Stimulated activated CD8-positive, alpha-beta memory T cell treated with anti-CD3 and anti-CD28 coated beads, Interleukin-7, amount 100 ng/mL, for 48 hours (primary cell): ENCODE data around the gene NT5M.
"Not testable (repeated sequence)": the region's sequence is repeated elsewhere in the genome, so short reads cannot be mapped to it uniquely, and the experiment has no call there.

ENCODE experiments used
- DNase-seq, 2 donors: peaks; one replicate each; pipeline ENCODE4 v3.0.0-alpha.2; 2020; ENCODE audit warnings: low read depth in 1 of 2; ENCODE audit errors: extremely low read depth in 1 of 2

The NT5M gene

GRCh38 chr17:17301659-17302058, 1.5 kb upstream of the NT5M start:
- DNase-seq, result not testable (repeated sequence)

DNA sequence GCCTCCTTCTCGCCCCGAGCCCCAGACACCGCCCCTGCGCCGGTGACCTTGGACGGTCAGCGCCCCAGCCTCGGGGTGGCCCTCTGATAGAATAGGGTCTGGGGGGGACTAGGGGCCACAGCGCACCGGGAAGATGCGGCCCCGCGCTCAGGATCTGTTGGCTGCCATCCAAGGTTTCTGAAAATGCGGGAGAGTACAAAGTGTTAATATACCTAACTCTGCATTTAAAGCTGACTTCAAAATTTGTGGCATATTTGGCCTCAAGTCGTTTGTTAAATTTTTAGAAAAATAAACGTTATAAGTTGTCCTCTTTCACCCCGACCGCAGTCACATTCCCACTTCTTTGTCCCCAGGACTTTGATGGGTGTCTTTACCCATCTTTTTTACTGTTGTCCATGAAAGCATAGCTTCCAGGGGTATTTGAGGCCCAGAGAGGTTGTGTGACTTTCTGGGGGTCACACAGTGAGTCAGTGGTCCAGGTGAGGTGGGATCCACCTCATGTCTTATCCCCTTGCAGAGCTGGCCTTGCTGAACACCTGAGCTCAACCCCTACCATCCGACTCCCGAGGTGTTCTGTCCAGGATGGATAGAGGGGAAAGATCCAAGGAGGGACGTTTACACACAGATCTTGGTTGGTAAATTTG, 796 bp downstream of the NT5M start:
- DNase-seq, result no peak

GRCh38 chr17:17304521-17304985, 1.4 kb downstream of the NT5M start:
- no peak for DNase-seq

GRCh38 chr17:17305281-17305801, 2.2 kb downstream of the NT5M start:
- DNase-seq, result peak in 1 of 2 donors; percentile 52

DNA sequence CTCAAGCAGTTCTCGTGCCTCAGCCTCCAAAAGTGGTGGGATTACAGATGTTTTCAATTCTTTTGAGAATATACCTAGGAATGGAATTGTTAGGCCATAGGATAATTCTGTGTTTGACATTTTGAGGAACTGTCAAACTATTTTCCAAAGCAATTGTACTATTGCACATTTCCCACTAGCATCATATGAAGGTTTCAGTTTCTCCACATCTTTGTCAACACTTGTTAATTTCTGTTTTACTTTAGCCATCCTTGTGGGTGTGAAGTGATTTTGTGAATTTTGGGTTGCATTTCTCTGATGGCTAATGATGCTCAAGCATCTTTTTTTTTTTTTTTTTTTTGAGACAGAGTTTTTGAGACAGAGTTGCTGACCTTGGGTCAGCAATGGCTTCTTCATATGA, 6.2 kb downstream of the NT5M start:
- DNase-seq, result no peak

DNA sequence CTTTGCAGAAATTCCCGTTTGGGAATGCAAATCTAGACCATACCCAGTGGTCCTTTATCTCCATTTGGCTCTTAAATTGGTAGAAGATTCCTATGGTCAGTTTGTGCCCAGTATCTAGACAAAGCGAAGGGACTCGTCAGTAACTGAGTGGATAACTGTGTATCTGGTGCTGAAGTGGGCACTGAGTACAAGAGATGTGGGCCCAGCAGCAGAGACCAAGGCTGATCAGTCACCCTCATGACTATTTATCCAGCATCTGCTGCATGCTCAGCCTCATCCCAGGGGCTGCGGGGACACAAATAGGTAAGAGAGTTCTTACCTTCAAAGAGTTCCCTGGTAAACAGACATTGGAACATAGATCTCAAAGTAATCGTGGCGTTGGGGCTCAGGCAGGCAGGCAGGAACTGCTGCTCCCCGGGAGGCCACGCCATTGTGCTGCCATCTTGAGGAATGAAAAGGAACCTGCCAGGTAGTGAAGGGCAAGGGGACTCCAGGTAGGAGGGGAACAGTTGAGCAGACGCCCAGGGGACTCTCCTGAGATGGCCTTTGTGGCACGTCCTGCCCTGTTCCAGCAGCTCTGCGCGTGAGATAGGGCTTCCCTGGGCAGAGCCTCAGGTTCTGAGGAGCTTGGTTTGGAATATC, 10.3 kb downstream of the NT5M start:
- DNase-seq, result peak; percentile 30 to 58

DNA sequence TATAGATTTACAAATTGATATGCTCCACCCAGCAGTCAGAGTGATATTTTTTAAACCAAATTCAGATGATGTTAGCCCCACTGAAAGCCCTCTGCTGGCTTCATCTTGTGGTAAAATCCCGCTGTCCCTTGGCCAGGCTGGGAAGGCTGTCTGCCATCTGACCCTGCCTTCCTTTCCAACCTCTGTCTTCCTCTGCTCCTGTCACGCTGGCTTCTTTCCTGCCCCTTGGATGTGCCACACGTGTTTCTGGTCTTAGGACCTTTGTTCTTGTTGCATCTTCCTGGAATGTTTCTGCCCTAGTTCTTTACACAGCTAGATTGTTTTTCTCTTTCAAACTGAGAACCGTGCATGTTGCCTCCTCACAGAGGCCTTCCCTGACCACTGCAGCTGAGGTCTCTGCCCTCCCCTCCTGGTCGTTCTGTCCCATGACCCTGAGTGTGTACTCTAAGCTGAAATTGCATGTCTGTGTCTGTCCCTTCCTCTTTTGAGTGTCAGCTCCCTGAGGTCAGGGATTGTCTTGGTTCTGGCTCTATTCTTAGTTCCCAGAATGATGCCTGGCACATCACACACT, 11.4 kb downstream of the NT5M start:
- no peak for DNase-seq

- DNase-seq, result no peak
Measured at GRCh38 chr17:17315142-17315821, 12.1 kb downstream of the NT5M start.

- DNase-seq, result no peak
Measured at GRCh38 chr17:17320188-17320910, 17.2 kb downstream of the NT5M start.

DNA sequence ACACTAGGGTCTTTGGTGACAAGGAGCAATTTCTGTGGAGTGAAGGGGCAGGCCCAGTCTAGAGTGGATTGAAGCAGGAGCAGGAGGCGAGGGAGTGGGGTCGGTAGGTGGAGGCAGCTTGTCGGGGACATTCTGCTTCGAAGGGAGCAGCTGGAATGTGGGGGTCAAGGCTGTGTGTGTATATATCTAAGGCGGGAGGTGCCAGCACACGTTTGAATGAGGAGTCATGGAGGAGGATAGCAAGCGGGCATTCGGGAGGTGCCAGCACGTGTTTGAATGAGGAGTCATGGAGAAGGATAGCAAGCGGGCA, 17.7 kb downstream of the NT5M start:
- DNase-seq, result no peak

DNA sequence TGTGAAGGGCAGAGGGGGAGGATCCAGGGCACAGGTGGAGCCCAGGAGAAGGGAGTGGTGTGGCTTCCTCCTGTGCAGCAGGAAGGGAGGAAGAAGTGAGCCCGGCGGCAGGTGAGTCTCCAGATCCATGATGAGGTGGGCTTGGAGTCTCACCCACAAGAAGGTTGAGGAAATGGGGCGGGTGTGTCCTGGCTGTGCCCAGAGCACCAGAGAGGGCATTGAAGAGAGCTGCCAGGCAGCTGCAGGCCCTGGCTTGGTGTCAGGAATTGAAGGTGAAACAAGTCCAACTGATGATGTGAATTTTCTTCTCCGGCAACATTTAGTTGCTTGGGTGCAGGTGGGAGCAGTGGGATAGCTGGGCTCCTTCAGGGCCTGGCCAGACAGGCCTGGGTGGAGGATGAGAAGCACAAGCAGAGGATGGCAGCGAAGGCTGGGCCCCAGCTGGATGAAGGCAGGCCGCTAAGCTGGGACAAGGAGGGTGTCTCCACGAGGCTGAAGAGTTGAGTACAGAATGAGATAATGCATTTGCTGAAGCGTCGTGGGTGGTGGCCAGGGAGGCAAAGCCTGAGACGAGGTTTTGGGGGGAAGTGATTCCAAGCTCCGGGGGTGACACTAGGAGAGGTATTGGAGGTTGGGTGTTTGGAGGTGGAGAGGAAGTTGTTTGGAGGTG, 18.3 kb downstream of the NT5M start:
- no peak for DNase-seq

- no peak for DNase-seq
Measured at GRCh38 chr17:17322516-17323510, 19.6 kb downstream of the NT5M start.

DNA sequence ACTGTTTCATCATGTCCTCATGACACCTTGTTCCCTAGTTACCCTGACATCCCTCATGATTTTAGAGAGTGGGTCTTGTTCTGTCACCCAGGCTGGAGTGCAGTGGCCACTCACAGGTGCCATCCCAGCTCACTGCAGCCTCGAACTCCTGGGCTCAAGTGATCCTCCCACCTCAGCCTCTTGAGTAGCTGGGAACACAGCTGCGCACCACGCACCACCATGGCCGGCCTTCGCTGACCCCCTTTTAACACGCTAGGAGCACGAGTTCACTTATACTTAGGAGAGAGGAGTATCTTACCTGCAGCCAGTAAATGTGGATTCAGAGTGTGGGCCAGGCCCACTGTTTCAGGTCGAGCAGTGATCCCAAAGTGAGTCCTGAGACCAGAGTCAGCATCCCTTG, 21.4 kb downstream of the NT5M start:
- DNase-seq, result no peak

- DNase-seq, result no peak
Measured at GRCh38 chr17:17325228-17325627, 22.1 kb downstream of the NT5M start.

GRCh38 chr17:17325816-17326215, 22.6 kb downstream of the NT5M start:
- DNase-seq, result no peak

DNA sequence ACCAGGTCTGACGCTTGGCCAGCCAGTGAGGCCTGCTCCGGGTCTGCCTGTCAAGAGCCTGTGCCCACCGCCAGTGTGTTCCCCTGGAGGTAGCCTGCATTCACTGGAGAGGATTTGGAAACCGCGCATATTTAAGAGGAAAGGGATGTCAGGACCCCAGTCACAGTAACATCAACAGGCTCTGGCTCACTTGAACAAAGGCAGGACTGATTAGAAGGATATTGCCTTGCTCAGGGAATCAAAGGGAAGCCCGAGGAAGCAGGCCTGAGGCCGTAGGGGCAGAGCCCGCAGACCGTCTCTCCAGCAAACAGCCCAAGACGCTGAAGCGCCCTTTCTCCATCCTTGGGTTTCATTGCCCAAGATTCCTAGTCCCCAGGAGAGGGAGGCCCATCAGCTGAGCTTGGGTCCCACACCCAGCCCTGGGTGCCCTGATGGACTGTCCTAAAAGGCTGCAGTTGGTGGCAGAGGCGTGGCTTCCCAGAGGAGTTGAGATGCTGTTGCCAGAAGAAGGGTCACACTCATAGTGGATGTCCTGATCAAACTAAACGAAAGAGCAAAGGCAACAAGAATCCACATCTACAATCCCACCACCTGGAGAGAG, 23.2 kb downstream of the NT5M start:
- DNase-seq, result no peak

GRCh38 chr17:17328251-17328650, 25.1 kb downstream of the NT5M start:
- no peak for DNase-seq

DNA sequence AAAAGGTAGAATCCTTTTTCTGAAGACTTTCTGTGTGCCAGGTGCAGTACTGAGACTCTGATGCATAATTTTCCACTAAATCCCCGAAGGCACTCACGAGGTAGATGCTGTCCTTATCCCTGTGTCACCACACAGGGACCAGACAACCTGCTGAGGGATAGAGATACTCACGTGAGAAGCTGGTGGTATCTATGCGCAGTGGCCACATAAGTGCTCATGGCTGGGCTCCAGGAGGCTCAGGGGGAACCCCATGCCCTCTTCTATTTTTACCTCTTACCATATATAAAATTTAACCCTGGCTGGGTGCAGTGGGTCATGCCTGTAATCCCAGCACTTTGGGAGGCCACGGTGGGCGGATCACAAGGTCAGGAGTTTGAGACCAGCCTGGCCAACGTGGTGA, 38.3 kb downstream of the NT5M start:
- DNase-seq, result no peak
